H9 (cell line): ENCODE results near the gene GAS6. TPM values are rescaled to one million over a fixed set of nuclear protein-coding genes. Genes with fewer than 3 reads are reported as not detected.

Experiments used
- DNase-seq: peaks from one replicate; pipeline ENCODE4 v3.0.0-alpha.2; 2017
- H2AFZ ChIP-seq: one replicate; pipeline ENCODE4 v1.6.1; 2013; ENCODE audit warnings: mild to moderate bottlenecking, low read length, control low read depth, moderate library complexity
- H2AK5ac ChIP-seq: 2 replicates; pipeline ENCODE4 v1.6.1; 2013; ENCODE audit warnings: low read length, control low read depth, mixed read lengths; ENCODE audit not compliant: insufficient read length
- H2BK120ac ChIP-seq: one replicate; pipeline ENCODE4 v1.6.1; 2013; ENCODE audit warnings: low read depth, mild to moderate bottlenecking, low read length, control low read depth, inconsistent platforms; ENCODE audit not compliant: poor library complexity, severe bottlenecking
- H2BK12ac ChIP-seq: 2 replicates; pipeline ENCODE4 v1.6.1; 2013; ENCODE audit warnings: low read length, control low read depth, mixed read lengths, low read depth; ENCODE audit not compliant: insufficient read length
- H2BK15ac ChIP-seq: 2 replicates; pipeline ENCODE4 v1.6.1; 2013; ENCODE audit warnings: low read depth, low read length, control low read depth
- H2BK20ac ChIP-seq: one replicate; pipeline ENCODE4 v1.6.1; 2013; ENCODE audit warnings: low read depth, mild to moderate bottlenecking, low read length, control low read depth, inconsistent platforms; ENCODE audit not compliant: poor library complexity, severe bottlenecking
- H2BK5ac ChIP-seq: 2 replicates; pipeline ENCODE4 v1.6.1; 2013; ENCODE audit warnings: low read length, control low read depth, mixed read lengths; ENCODE audit not compliant: insufficient read length
- H3K14ac ChIP-seq: 2 replicates; pipeline ENCODE4 v1.6.1; 2013; ENCODE audit warnings: low read length, control low read depth; ENCODE audit not compliant: insufficient read depth
- H3K18ac ChIP-seq: 2 replicates; pipeline ENCODE4 v1.6.1; 2013; ENCODE audit warnings: low read depth, mild to moderate bottlenecking, mixed read lengths, low read length, control low read depth; ENCODE audit not compliant: insufficient read length
- H3K23ac ChIP-seq: 2 replicates; pipeline ENCODE4 v1.6.1; 2013; ENCODE audit warnings: low read length, control low read depth, mixed read lengths, low read depth; ENCODE audit not compliant: insufficient read length
- H3K23me2 ChIP-seq: 2 replicates; pipeline ENCODE4 v1.6.1; 2013; ENCODE audit warnings: low read depth, mild to moderate bottlenecking, mixed read lengths, low read length, control low read depth; ENCODE audit not compliant: insufficient read length, poor library complexity, severe bottlenecking
- H3K27ac ChIP-seq: 2 replicates; pipeline ENCODE4 v1.5.1; 2013; ENCODE audit warnings: low read length, control low read depth, mixed read lengths, low read depth; ENCODE audit not compliant: insufficient read length
- H3K27me3 ChIP-seq: 2 replicates; pipeline ENCODE4 v1.6.1; 2013; ENCODE audit warnings: low read length, control low read depth, inconsistent platforms; ENCODE audit not compliant: insufficient read depth
- H3K4ac ChIP-seq: 2 replicates; pipeline ENCODE4 v1.6.1; 2013; ENCODE audit warnings: low read depth, mild to moderate bottlenecking, control low read depth, inconsistent platforms, low read length, moderate library complexity
- H3K4me1 ChIP-seq: 2 replicates; pipeline ENCODE4 v1.6.1; 2013; ENCODE audit warnings: low read length, control low read depth, inconsistent platforms; ENCODE audit not compliant: insufficient read depth
- H3K4me2 ChIP-seq: 2 replicates; pipeline ENCODE4 v1.6.1; 2013; ENCODE audit warnings: low read length, control low read depth, mixed read lengths; ENCODE audit not compliant: insufficient read length, insufficient read depth
- H3K56ac ChIP-seq: 2 replicates; pipeline ENCODE4 v1.6.1; 2013; ENCODE audit warnings: low read depth, mild to moderate bottlenecking, mixed read lengths, low read length, control low read depth; ENCODE audit not compliant: insufficient read length
- H3K79me1 ChIP-seq: 2 replicates; pipeline ENCODE4 v1.6.1; 2013; ENCODE audit warnings: low read depth, mild to moderate bottlenecking, moderate library complexity, low read length, control low read depth, inconsistent platforms; ENCODE audit not compliant: insufficient read depth, poor library complexity, severe bottlenecking
- H3K79me2 ChIP-seq: 2 replicates; pipeline ENCODE4 v1.6.1; 2013; ENCODE audit warnings: low read length, control low read depth, inconsistent platforms; ENCODE audit not compliant: insufficient read depth
- H3K9ac ChIP-seq: 2 replicates; pipeline ENCODE4 v1.6.1; 2013; ENCODE audit warnings: low read length, control low read depth, mixed read lengths; ENCODE audit not compliant: insufficient read length; ENCODE audit errors: extremely low read depth
- H3K9me3 ChIP-seq: one replicate; pipeline ENCODE4 v1.6.1; 2013; ENCODE audit warnings: low read depth, low read length, inconsistent platforms; ENCODE audit not compliant: control insufficient read depth
- H3T11ph ChIP-seq: one replicate; pipeline ENCODE4 v1.6.1; 2013; ENCODE audit warnings: mild to moderate bottlenecking, low read length, control low read depth, inconsistent platforms
- H4K20me1 ChIP-seq: one replicate; pipeline ENCODE4 v1.6.1; 2013; ENCODE audit not compliant: control insufficient read depth, insufficient read length, insufficient read depth
- H4K5ac ChIP-seq: 2 replicates; pipeline ENCODE4 v1.6.1; 2013; ENCODE audit warnings: low read depth, mild to moderate bottlenecking, mixed read lengths, low read length, control low read depth; ENCODE audit not compliant: insufficient read length
- H4K8ac ChIP-seq: replicated peaks from 2 replicates; pipeline ENCODE4 v1.6.1; 2013; ENCODE audit warnings: low read length, control low read depth, mixed read lengths, low read depth; ENCODE audit not compliant: insufficient read length
- H4K91ac ChIP-seq: 2 replicates; pipeline ENCODE4 v1.6.1; 2013; ENCODE audit warnings: low read depth, mild to moderate bottlenecking, moderate library complexity, mixed read lengths, low read length, control low read depth; ENCODE audit not compliant: insufficient read length
- H3K27ac Mint-ChIP-seq, 3 experiments: 2 replicates in 2 of 3; 3 replicates in 1 of 3; pipeline ENCODE4 v1.8.0; 2020 to 2021; ENCODE audit warnings: mixed read lengths in 3 of 3, mild to moderate bottlenecking in 1 of 3, moderate library complexity in 1 of 3
- H3K27me3 Mint-ChIP-seq: 2 replicates; pipeline ENCODE4 v1.8.0; 2021; ENCODE audit warnings: low read depth, mild to moderate bottlenecking, moderate library complexity, mixed read lengths
- H3K36me3 Mint-ChIP-seq, 3 experiments: 2 replicates in 2 of 3; 3 replicates in 1 of 3; pipeline ENCODE4 v1.8.0; 2020 to 2021; ENCODE audit warnings: low read depth in 3 of 3, mixed read lengths in 3 of 3; ENCODE audit not compliant: insufficient read depth in 1 of 3
- H3K4me1 Mint-ChIP-seq, 2 experiments: 2 replicates each; pipeline ENCODE4 v1.8.0; 2020; ENCODE audit warnings: mixed read lengths in 2 of 2
- H3K4me3 Mint-ChIP-seq, 2 experiments: 2 replicates in 1 of 2; 3 replicates in 1 of 2; pipeline ENCODE4 v1.8.0; 2020 to 2021; ENCODE audit warnings: mild to moderate bottlenecking in 2 of 2, mixed read lengths in 2 of 2, moderate library complexity in 1 of 2
- H3K9me3 Mint-ChIP-seq, 2 experiments: 2 replicates in 1 of 2; 3 replicates in 1 of 2; pipeline ENCODE4 v1.8.0; 2020; ENCODE audit warnings: mild to moderate bottlenecking in 2 of 2, mixed read lengths in 2 of 2, moderate library complexity in 1 of 2
- WGBS: extraction: QIAGEN DNeasy Blood & Tissue Kit; methylation state at CpG from one replicate; pipeline ENCODE4 v1.1.7; 2013; ENCODE audit warnings: missing lambda C conversion rate, low lambda C conversion rate, mixed read lengths; ENCODE audit not compliant: insufficient read length; ENCODE audit errors: extremely low coverage; 5-methylcytosine and 5-hydroxymethylcytosine counted together
- total RNA-seq: library from RNA; stranded (reverse); gene quantifications from 2 replicates; pipeline ENCODE4 v1.2.1, GENCODE V29; 2021
- TF ChIP-seq, protein P1 (sequence below): fragments of 200-600 bp; sonication (generic); conservative IDR thresholded peaks from 3 replicates; pipeline ENCODE4 v1.8.0; 2021; ENCODE audit warnings: antibody characterized with exemption, mild to moderate bottlenecking

The GAS6 gene
- total RNA-seq, 1 experiment from 2014 or later, result 20.5 TPM

GRCh38 chr13:113845723-113846635 is 17.9 kb downstream of the GAS6 start:
- H3K4me2 ChIP-seq, result no peak overlapping the region
- H3K56ac ChIP-seq, result no peak overlapping the region
- no peak overlapping the region for H3K23ac ChIP-seq
- H4K5ac ChIP-seq, result no peak overlapping the region
- no peak overlapping the region for H2BK20ac ChIP-seq
- H2BK15ac ChIP-seq, result no peak overlapping the region
- H3K4ac ChIP-seq, result no peak overlapping the region
- H3K4me1 ChIP-seq, result no peaks in the 10 kb centered on the region; the same call in 1 of the 2 replicates
- no peak overlapping the region for H3K9ac ChIP-seq
- no peak overlapping the region for H2BK120ac ChIP-seq
- H4K20me1 ChIP-seq, result no peaks in the 10 kb centered on the region
- TF ChIP-seq, protein P1, sequence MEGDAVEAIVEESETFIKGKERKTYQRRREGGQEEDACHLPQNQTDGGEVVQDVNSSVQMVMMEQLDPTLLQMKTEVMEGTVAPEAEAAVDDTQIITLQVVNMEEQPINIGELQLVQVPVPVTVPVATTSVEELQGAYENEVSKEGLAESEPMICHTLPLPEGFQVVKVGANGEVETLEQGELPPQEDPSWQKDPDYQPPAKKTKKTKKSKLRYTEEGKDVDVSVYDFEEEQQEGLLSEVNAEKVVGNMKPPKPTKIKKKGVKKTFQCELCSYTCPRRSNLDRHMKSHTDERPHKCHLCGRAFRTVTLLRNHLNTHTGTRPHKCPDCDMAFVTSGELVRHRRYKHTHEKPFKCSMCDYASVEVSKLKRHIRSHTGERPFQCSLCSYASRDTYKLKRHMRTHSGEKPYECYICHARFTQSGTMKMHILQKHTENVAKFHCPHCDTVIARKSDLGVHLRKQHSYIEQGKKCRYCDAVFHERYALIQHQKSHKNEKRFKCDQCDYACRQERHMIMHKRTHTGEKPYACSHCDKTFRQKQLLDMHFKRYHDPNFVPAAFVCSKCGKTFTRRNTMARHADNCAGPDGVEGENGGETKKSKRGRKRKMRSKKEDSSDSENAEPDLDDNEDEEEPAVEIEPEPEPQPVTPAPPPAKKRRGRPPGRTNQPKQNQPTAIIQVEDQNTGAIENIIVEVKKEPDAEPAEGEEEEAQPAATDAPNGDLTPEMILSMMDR, result no peak
- Mint-ChIP-seq H3K36me3 (peaks cover 0 to 18% (median 6%) of the 10 kb centered on the region in 3 experiments; a peak in 4 of 7 replicates), H3K27me3 (no peaks in the 10 kb centered on the region), H3K4me1 (peaks cover 3 to 11% of the 10 kb centered on the region in 2 experiments; a peak in 2 of 4 replicates), H3K9me3 (no peaks in the 10 kb centered on the region), H3K27ac (no peak overlapping the region; a peak in 1 of 7 replicates), H3K4me3 (no peak overlapping the region)
- H3K79me1 ChIP-seq, result no peaks in the 10 kb centered on the region
- no peak overlapping the region for H2BK12ac ChIP-seq
- WGBS, result no CpG with 5 or more reads among the region's 30 CpGs
- H3K9me3 ChIP-seq, result no peaks in the 10 kb centered on the region
- no peaks in the 10 kb centered on the region for H3K27me3 ChIP-seq
- no peak overlapping the region for H4K91ac ChIP-seq
- H3K23me2 ChIP-seq, result no peaks in the 10 kb centered on the region
- DNase-seq, result no peak
- no peak overlapping the region for H2BK5ac ChIP-seq
- H2AK5ac ChIP-seq, result no peak overlapping the region
- no peak overlapping the region for H3K18ac ChIP-seq
- no peak overlapping the region for H3T11ph ChIP-seq
- no peak overlapping the region for H3K14ac ChIP-seq
- H3K79me2 ChIP-seq, result no peaks in the 10 kb centered on the region
- no peak overlapping the region for H4K8ac ChIP-seq
- no peak overlapping the region for H2AFZ ChIP-seq
- no peak overlapping the region for H3K27ac ChIP-seq
